ENCODE data around the gene SLIT3.

SLIT3 gene

GRCh38 chr5:168720575-168720974 is 580.4 kb downstream of the SLIT3 start:
- DNase-seq, result no peak

DNA sequence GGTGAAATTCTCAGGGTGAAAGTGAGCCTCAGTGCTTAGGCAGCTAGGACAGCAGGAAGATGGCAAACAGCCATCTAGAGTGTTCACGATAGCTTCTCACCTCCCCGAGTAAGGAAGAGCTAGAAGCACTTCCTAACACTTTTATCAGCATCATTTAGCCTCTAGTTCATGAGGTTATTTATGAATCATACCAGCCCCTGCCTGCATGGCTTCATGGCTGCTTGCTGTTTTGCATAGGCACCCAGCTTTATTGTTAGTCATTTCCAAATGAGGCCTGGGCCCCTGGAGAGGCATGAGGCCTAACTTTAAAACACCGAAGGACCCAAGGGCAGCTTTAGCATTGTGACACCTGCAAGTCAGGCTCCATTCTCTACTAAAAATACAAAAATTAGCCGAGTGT is 586.9 kb downstream of the SLIT3 start:
- DNase-seq, result no peak

DNA sequence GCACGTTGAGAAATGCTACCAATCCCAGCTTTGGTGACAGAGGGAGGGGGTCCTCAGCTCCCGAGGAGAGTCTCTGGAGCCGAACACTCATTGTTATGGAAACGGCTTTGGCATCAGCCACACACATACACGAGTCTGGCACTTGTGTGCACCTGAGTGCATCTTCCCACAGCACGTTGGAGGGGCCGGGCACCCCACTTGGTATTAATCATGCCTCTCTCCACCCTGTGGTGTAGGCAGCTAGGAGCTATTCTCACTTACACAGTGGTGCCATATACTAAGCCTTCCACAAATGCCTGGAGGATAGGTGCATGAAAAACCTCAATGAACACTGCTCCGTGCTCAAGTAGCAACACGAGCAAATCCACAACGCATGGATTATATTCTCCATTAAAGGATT is 587.9 kb downstream of the SLIT3 start:
- DNase-seq, result no peak

DNA sequence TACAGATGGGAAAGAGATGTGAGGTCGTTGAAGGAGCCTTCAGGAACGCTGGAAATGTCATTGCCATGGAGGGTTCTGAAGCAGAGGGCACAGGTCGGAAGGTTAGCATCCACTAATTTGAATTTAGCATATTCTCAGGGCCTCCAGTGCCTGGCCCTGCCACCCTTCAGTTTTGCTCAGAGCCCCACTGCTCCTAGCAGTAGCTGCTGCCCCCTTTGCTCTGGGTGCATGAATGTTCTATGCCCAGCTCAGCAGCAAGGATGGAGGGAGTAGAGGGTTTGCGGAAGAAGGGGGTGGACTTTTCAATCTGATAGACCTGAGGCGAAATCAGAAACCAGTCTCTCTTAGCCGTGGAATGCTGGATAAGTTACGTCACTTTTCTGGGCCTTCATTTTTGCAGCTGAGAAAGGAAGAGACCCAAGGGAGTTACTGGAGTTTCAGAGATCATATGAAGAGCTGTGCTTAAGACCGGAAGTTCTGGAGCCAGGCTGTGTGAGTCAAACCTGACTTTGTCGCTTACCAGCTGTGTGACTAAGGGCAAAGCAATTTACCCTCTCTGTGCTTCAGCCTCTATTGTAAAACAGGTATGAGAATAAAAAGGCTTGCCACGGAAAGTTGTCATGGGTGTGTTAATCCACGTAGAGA is 588.5 kb downstream of the SLIT3 start:
- no peak for DNase-seq

DNA sequence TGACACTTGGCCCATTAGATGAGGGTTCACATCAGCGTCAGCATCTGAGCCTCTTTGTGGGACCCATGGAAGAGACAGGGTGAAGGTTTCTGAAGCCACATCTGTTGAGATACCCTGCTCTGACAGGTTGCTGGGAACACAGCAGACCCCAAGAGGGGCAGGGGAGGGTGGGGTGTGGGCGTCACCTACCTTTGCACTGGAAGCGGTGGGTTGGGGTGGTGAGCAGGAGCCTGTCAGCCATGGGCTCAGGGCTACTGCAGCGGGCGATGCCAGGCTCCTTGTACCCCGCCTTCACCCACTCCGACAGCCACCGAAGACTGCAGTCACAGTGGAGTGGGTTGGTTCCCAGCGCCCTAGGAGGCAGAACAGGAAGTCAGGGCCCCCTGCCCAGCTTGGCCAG is 590.2 kb downstream of the SLIT3 start:
- DNase-seq, result no peak

DNA sequence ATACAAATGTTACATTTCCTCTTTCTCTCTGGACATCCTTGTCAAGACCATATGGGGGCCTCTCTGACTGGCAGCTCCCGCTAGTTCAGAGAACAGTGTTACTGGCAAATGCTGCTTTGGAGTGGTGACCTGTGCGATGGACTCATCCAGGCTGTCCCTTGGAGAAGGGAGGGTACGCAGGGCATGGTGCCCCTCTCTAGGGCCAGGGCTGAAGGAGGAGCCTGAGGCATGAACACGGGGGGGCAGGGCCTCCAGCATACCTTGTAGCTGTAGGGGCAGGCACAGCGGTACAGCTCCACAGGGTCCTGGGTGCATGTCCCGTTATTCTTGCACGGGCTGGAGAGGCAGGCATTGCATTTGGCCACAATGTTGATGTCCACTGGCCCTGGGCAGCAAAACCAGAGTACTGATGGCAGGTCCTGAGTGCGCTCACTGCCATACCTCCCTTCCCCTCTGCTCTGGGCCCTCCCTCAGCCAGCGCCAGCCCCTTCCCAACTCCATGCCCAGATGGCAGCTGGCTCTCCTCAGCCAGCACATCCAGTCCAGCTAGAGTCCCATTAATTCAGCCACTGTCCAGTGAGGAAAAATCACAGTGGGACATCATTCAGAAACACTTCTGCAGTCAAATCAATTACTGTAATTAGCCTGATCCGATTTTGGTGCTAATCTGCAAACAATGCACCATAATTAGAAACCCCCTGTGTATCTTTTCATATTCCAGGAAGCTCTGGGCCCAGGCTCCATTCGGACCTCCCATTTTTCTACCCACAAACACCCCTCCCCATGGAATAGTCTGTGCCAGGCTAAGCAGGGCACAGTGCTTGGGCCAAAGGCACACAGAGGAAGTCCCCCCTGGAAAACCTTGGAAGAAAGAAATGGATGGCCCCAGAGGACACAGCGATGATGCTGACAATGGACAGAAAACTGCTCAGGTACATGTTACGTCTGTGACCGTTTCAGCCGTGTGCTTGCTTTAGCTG is 592.9 kb downstream of the SLIT3 start:
- no peak for DNase-seq

GRCh38 chr5:168706655-168707069 is 594.3 kb downstream of the SLIT3 start:
- no peak for DNase-seq

- no peak for DNase-seq
Measured at GRCh38 chr5:168705321-168705720, 595.6 kb downstream of the SLIT3 start.

- DNase-seq, result no peak
Measured at GRCh38 chr5:168702511-168702910, 598.4 kb downstream of the SLIT3 start.

- no peak for DNase-seq
Measured at GRCh38 chr5:168701641-168702040, 599.3 kb downstream of the SLIT3 start.

GRCh38 chr5:168699002-168699401 is 601.9 kb downstream of the SLIT3 start:
- no peak for DNase-seq

- DNase-seq, result no peak
Measured at GRCh38 chr5:168697034-168697720, 603.8 kb downstream of the SLIT3 start.

DNA sequence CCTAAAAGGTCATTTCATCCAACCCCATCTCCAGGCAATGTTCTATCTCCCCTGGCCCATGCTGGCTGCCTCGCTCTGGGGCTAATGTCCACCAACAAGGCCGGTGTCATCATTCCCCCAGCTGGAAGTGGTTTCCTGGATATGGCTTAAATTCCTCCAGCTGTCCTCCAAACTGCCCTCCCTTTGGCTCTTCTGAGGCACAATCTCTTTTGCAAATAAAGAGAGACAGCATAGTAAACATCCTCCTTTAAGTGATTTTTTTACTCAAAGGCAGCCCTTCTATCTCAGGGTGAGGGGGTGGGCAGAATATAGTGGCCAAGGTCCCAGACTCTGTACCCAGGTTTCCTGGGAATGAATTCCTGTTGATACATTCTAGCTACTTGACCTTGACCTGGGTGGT is 604.3 kb downstream of the SLIT3 start:
- DNase-seq, result no peak

GRCh38 chr5:168695301-168695835 is 605.6 kb downstream of the SLIT3 start:
- no peak for DNase-seq

- no peak for DNase-seq
Measured at GRCh38 chr5:168694289-168694688, 606.6 kb downstream of the SLIT3 start.

GRCh38 chr5:168693883-168694282 is 607.1 kb downstream of the SLIT3 start:
- no peak for DNase-seq

DNA sequence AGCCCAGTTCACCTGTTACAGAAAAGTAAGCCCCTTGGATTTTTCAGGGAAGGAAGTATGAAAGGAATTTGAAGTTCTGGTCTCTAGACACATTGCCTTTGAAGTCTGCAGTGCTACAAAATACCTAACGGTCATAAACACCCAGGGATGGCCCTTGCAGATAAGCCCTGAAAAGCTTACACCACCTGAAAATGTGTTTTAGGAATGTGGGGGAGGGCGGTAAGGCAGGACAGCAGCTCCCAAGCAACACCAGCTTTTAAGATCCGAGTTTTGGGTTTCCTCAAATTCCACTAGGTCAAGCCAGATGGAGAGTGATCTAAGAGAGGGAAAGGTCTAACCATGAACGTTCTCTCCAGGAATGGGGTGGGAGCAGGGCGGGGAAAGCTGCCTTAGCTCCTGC is 607.6 kb downstream of the SLIT3 start:
- DNase-seq, result no peak

DNA sequence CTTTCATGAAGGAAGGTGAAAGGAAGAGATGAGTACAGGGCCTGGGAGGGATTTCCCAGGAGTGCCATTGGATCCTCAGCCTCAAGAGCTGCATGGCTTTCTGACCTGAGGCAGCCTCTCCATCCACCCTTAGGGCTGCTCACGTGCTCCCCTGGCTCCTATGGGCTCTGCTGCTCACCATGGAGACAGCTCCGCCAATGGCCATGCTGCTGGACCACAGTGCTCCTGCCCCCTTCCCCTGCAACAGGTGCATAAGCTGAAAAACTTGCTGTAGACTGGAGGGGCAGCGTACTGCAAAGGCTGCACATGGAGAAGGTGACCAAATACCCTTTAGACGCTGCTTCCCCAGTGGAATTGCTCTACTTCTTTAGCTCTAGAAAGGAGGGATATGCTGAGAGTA is 609.0 kb downstream of the SLIT3 start:
- DNase-seq, result no peak

DNA sequence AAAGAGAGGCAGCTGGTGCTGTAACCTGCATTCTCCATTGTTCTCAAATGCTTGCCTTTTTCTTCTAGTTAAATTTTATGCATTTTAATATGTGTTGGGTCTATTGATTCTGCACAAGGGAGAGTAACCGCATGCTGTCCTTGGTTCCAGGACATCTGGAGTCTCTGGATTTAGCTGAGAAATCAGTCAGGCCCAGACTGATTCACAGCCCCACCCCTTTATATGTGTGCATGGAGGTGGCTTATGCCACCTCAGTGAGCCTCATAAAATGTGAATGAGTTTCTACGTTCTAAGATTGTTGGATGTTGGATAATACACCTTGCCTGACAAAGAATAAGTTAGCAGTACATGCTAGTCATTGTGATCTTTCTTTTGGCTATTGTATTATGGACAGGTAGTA is 611.7 kb downstream of the SLIT3 start:
- DNase-seq, result no peak

GRCh38 chr5:168686837-168687236 is 614.1 kb downstream of the SLIT3 start:
- DNase-seq, result no peak

GRCh38 chr5:168685566-168685965 is 615.4 kb downstream of the SLIT3 start:
- DNase-seq, result no peak

DNA sequence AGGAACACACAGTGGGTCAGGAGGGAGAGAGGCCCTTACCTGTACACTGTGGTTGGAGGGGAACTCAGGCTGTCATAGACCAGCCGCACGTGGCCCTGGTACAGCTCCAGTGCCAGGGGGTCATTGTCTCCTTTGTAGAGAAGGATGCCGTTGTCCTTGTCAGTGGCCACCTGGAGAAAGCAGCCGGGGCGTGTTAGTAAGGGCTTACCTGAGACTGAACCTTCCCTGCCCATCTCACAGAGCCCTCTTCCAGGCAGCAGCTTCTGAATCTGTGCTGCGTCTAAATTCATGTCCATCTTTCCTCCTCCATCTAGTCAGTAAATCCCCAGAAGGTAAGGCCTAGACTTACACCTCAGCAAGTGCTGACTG is 617.0 kb downstream of the SLIT3 start:
- DNase-seq, result no peak

- no peak for DNase-seq
Measured at GRCh38 chr5:168683247-168683926, 617.6 kb downstream of the SLIT3 start.
